Neuronal stem cell (in vitro differentiated cells): Measurements from ENCODE around the gene ACYP1.

ENCODE experiments used
- DNase-seq: peaks from one replicate; pipeline ENCODE4 v3.0.0-alpha.2; 2013; ENCODE audit warnings: low spot score
- H2AFZ ChIP-seq: one replicate; pipeline ENCODE4 v1.6.1; 2013; ENCODE audit warnings: mild to moderate bottlenecking, low read length, inconsistent platforms
- H2AK5ac ChIP-seq: 2 replicates; pipeline ENCODE4 v1.6.1; 2013; ENCODE audit warnings: low read depth, mild to moderate bottlenecking, inconsistent platforms, low read length, moderate library complexity, mixed read lengths
- H2BK120ac ChIP-seq: 2 replicates; pipeline ENCODE4 v1.6.1; 2013; ENCODE audit warnings: low read depth, mild to moderate bottlenecking, inconsistent platforms, low read length, moderate library complexity, mixed read lengths
- H2BK12ac ChIP-seq: one replicate; pipeline ENCODE4 v1.6.1; 2013; ENCODE audit warnings: low read length, inconsistent platforms
- H2BK15ac ChIP-seq: 2 replicates; pipeline ENCODE4 v1.6.1; 2013; ENCODE audit warnings: mild to moderate bottlenecking, low read length, inconsistent platforms, mixed read lengths
- H2BK5ac ChIP-seq: one replicate; pipeline ENCODE4 v1.6.1; 2013; ENCODE audit warnings: inconsistent platforms, mild to moderate bottlenecking, low read length, moderate library complexity
- H3K14ac ChIP-seq: one replicate; pipeline ENCODE4 v1.6.1; 2013; ENCODE audit warnings: low read length, inconsistent platforms
- H3K18ac ChIP-seq: 2 replicates; pipeline ENCODE4 v1.6.1; 2013; ENCODE audit warnings: low read length, inconsistent platforms
- H3K23ac ChIP-seq: 2 replicates; pipeline ENCODE4 v1.6.1; 2013; ENCODE audit warnings: low read depth, mild to moderate bottlenecking, mixed read lengths, low read length, inconsistent platforms; ENCODE audit not compliant: poor library complexity
- H3K27ac ChIP-seq: replicated peaks from 3 replicates; pipeline ENCODE4 v1.5.1; 2013; ENCODE audit warnings: low read length, inconsistent platforms
- H3K27me3 ChIP-seq, 3 experiments: 2 replicates each; pipeline ENCODE4 v1.6.1; 2013; ENCODE audit warnings: low read length in 3 of 3, mild to moderate bottlenecking in 2 of 3, inconsistent platforms in 1 of 3, low read depth in 1 of 3, mixed read lengths in 1 of 3, moderate library complexity in 1 of 3; ENCODE audit not compliant: control insufficient read depth in 3 of 3, insufficient read depth in 3 of 3
- H3K36me3 ChIP-seq, 2 donors: replicated peaks in 1 of 2; 2 replicates each; pipeline ENCODE4 v1.6.1; 2013; ENCODE audit warnings: low read length in 2 of 2; ENCODE audit not compliant: control insufficient read depth in 2 of 2, insufficient read depth in 2 of 2
- H3K4ac ChIP-seq: 2 replicates; pipeline ENCODE4 v1.6.1; 2013; ENCODE audit warnings: inconsistent platforms, mild to moderate bottlenecking, low read length, moderate library complexity
- H3K4me1 ChIP-seq, 2 donors: 1 replicate in 1 of 2; 2 replicates in 1 of 2; pipeline ENCODE4 v1.6.1; 2013; ENCODE audit warnings: low read length in 2 of 2, low read depth in 1 of 2; ENCODE audit not compliant: control insufficient read depth in 2 of 2, insufficient read depth in 1 of 2
- H3K4me2 ChIP-seq: one replicate; pipeline ENCODE4 v1.6.1; 2013; ENCODE audit warnings: mild to moderate bottlenecking, low read length, inconsistent platforms; ENCODE audit not compliant: insufficient read depth, poor library complexity, severe bottlenecking
- H3K4me3 ChIP-seq, 2 donors: 2 replicates each; pipeline ENCODE4 v1.5.1; 2013; ENCODE audit warnings: low read length in 2 of 2, mild to moderate bottlenecking in 2 of 2, inconsistent platforms in 1 of 2, moderate library complexity in 1 of 2
- H3K79me1 ChIP-seq: one replicate; pipeline ENCODE4 v1.6.1; 2013; ENCODE audit warnings: low read depth, mild to moderate bottlenecking, inconsistent platforms, low read length, moderate library complexity
- H3K9ac ChIP-seq: one replicate; pipeline ENCODE4 v1.6.1; 2013; ENCODE audit warnings: mild to moderate bottlenecking, low read depth, low read length, inconsistent platforms; ENCODE audit not compliant: poor library complexity
- H3K9me3 ChIP-seq, 2 donors: replicated peaks in 1 of 2; 2 replicates each; pipeline versions ENCODE3 to v1.6.1; 2013; ENCODE audit warnings: low read length in 2 of 2, mild to moderate bottlenecking in 2 of 2, inconsistent platforms in 1 of 2, low read depth in 1 of 2, mixed read lengths in 1 of 2, moderate library complexity in 1 of 2; ENCODE audit not compliant: control insufficient read depth in 2 of 2, insufficient read depth in 1 of 2
- H4K8ac ChIP-seq: one replicate; pipeline ENCODE4 v1.6.1; 2013; ENCODE audit warnings: low read depth, mild to moderate bottlenecking, inconsistent platforms, low read length, moderate library complexity
- H4K91ac ChIP-seq: one replicate; pipeline ENCODE4 v1.6.1; 2013; ENCODE audit warnings: low read length, low read depth, mild to moderate bottlenecking, inconsistent platforms; ENCODE audit not compliant: poor library complexity
- WGBS, 2 donors: extraction: QIAGEN DNeasy Blood & Tissue Kit; methylation state at CpG; one replicate each; pipeline ENCODE4 v1.1.7; 2013; ENCODE audit warnings: missing lambda C conversion rate in 2 of 2, mixed read lengths in 1 of 2; ENCODE audit not compliant: insufficient read length in 2 of 2, insufficient replicate concordance in 1 of 2; ENCODE audit errors: extremely low coverage in 2 of 2; 5-methylcytosine and 5-hydroxymethylcytosine counted together

Gene ACYP1

GRCh38 chr14:75060420-75060819 is 3.4 kb downstream of the ACYP1 start:
- H3K4ac ChIP-seq = no peak overlapping the region
- DNase-seq = no peak

DNA sequence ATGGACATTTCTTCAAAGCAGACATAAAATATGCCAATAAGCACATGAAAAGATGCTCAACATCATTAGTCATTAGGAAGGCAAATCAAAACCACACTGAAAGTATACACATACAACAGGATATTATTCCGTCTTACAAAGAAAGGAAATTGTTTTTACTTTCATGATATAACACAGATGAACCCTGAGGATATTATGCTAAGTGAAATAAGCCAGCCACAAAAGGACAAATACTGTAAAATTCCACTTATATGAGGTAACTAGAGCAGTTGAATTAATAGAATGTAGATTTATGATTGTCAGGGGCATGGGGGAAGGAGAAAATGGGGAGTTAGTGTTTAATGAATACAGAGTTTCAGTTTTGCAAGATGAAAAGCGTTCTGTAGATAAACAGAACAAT is 4.2 kb downstream of the ACYP1 start:
- WGBS, 2 donors = no CpG with 5 or more reads among the region's 2 CpGs
- H2BK15ac ChIP-seq = no peak overlapping the region

More at GRCh38 chr14:75060420-75060819, 3.4 kb downstream of the ACYP1 start:
- Histone ChIP-seq H3K9me3 (peaks cover 0 to 39% of the 10 kb centered on the region in 2 donors), H4K91ac (no peak overlapping the region), H2AK5ac (no peak overlapping the region), H2BK120ac (no peak overlapping the region), H2BK5ac (no peak overlapping the region), H3K27me3 (no peaks in the 10 kb centered on the region), H2BK15ac (no peak overlapping the region), H2BK12ac (no peak overlapping the region), H3K9ac (no peak overlapping the region), H3K14ac (no peak overlapping the region), H3K4me1 (peaks cover 5 to 9% of the 10 kb centered on the region in 2 donors), H3K27ac (no peak overlapping the region), H3K4me3 (no peak overlapping the region), H3K4me2 (no peak overlapping the region), H4K8ac (no peak overlapping the region), H3K79me1 (peaks cover 6% of the 10 kb centered on the region), H3K36me3 (peaks cover 0 to 46% of the 10 kb centered on the region in 2 donors), H3K18ac (no peak overlapping the region), H2AFZ (no peak overlapping the region), H3K23ac (no peak overlapping the region)
- WGBS, 2 donors = no CpG with 5 or more reads among the region's 2 CpGs

DNA sequence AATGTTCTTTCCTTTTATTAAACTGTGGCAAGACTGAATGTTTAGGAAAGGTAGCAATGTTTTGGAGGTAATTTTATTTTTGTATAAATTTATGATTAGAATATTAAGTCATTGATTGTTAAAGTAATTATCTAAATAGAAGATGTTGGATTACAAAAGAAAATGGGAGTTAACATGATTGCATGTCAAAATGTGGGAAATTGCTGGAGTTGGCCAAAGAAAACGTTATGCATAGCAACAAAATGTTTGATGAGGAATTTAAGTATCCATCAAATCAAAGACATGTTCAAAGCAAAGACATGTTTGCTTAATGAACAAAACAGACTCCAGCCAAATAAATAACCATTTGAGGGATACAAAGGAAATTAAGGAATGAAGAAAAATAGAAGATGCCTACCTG is 9.4 kb downstream of the ACYP1 start:
- Histone ChIP-seq H3K4me2 (no peak overlapping the region), H3K9ac (no peak overlapping the region), H2AFZ (no peak overlapping the region), H3K9me3 (peaks cover 0 to 22% of the 10 kb centered on the region in 2 donors), H3K27ac (no peak overlapping the region), H3K18ac (no peak overlapping the region), H3K4ac (no peak overlapping the region), H3K4me1 (no peaks in the 10 kb centered on the region), H4K91ac (no peak overlapping the region), H3K27me3 (no peaks in the 10 kb centered on the region), H2BK120ac (no peak overlapping the region), H3K14ac (no peak overlapping the region), H2BK12ac (no peak overlapping the region), H3K79me1 (no peaks in the 10 kb centered on the region), H2BK15ac (no peak overlapping the region), H3K4me3 (no peak overlapping the region), H3K23ac (no peak overlapping the region), H2AK5ac (no peak overlapping the region), H4K8ac (no peak overlapping the region), H2BK5ac (no peak overlapping the region), H3K36me3 (peaks cover 0 to 52% of the 10 kb centered on the region in 2 donors)
- DNase-seq = no peak
- whole genome bisulfite sequencing, 2 donors = no CpG with 5 or more reads among the region's 1 CpG

More for the DNA sequence above, 4.2 kb downstream of the ACYP1 start:
- Histone ChIP-seq H3K36me3 (peaks cover 0 to 51% of the 10 kb centered on the region in 2 donors), H2BK12ac (no peak overlapping the region), H3K9me3 (peaks cover 0 to 39% of the 10 kb centered on the region in 2 donors), H4K91ac (no peak overlapping the region), H3K18ac (no peak overlapping the region), H3K14ac (no peak overlapping the region), H2AK5ac (no peak overlapping the region), H3K4me3 (no peak overlapping the region), H3K4me2 (no peak overlapping the region), H3K4me1 (peaks cover 5 to 9% of the 10 kb centered on the region in 2 donors), H3K79me1 (peaks cover 6% of the 10 kb centered on the region), H2BK120ac (no peak overlapping the region), H3K9ac (no peak overlapping the region), H3K27me3 (no peaks in the 10 kb centered on the region), H3K4ac (no peak overlapping the region), H3K23ac (no peak overlapping the region), H2BK5ac (no peak overlapping the region), H3K27ac (no peak overlapping the region), H2AFZ (no peak overlapping the region), H4K8ac (no peak overlapping the region)
- no peak for DNase-seq

GRCh38 chr14:75053396-75054291 is 10.2 kb downstream of the ACYP1 start:
- no peak overlapping the region for H3K4ac ChIP-seq
- H3K9ac ChIP-seq = no peak overlapping the region
- H4K91ac ChIP-seq = no peak overlapping the region
- H3K9me3 ChIP-seq = peaks cover 0 to 18% of the 10 kb centered on the region in 2 donors
- no peak overlapping the region for H2BK15ac ChIP-seq
- no peak overlapping the region for H3K18ac ChIP-seq
- H3K79me1 ChIP-seq = no peaks in the 10 kb centered on the region
- H3K27me3 ChIP-seq = no peaks in the 10 kb centered on the region
- no peak overlapping the region for H3K4me2 ChIP-seq
- H2AK5ac ChIP-seq = no peak overlapping the region
- no peak overlapping the region for H3K23ac ChIP-seq
- no peak overlapping the region for H3K4me3 ChIP-seq
- no peak overlapping the region for H4K8ac ChIP-seq
- H3K4me1 ChIP-seq = no peaks in the 10 kb centered on the region
- peaks cover 0 to 46% of the 10 kb centered on the region in 2 donors for H3K36me3 ChIP-seq
- no peak overlapping the region for H2BK5ac ChIP-seq
- no peak overlapping the region for H2BK120ac ChIP-seq
- no peak overlapping the region for H3K14ac ChIP-seq
- H3K27ac ChIP-seq = no peak overlapping the region
- no CpG with 5 or more reads among the region's 5 CpGs for WGBS, 2 donors
- H2AFZ ChIP-seq = no peak overlapping the region
- DNase-seq = no peak
- no peak overlapping the region for H2BK12ac ChIP-seq
